SH-SY5Y (cell line): ENCODE data around the gene WIF1.

Experiments
- GATA2 ChIP-seq: IDR thresholded peaks from 2 replicates; pipeline ENCODE4 v1.6.1; 2011; ENCODE audit warnings: mild to moderate bottlenecking, low read depth, low read length
- GATA3 ChIP-seq: IDR thresholded peaks from 2 replicates; pipeline ENCODE4 v1.6.1; 2011; ENCODE audit warnings: low read depth, mild to moderate bottlenecking, low read length, moderate library complexity

DNA sequence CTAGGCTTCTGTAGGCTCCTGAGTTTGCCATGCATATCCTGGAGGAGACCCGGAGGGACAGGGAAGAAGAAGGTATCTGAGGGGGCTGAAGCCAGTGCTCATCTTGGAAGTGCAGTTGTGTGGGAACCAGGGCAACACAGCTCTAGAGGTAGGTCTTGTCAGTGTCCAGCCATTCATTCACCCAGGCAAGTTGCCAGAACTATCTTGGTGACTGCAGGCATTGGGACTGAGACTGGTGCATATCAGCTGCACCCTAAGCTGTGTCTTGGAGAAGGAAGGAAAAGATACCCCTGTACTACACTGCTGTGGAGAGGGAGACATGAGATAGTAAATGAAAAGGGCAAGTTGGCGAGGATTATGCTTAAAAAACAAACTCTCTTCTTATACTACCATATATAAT is 4.9 kb upstream of the WIF1 start:
- no peak for TF ChIP-seq GATA3
- TF ChIP-seq GATA2: no peak
